Left lung (tissue), 10 donors: ENCODE measurements around the gene SH3BGRL. TPM values are rescaled to one million over a fixed set of nuclear protein-coding genes. Genes with fewer than 3 reads are reported as not detected.

Experiments
- ATAC-seq: fragments of 200-7000 bp; cut with Tn5 transposase; one replicate; pipeline ENCODE4 v1.9.1; 2020; ENCODE audit warnings: moderate library complexity
- DNase-seq, 4 donors: peaks; one replicate each; pipeline ENCODE4 v3.0.0-alpha.2; 2013 to 2020
- H3K27ac ChIP-seq, 2 donors: fragments of 200-600 bp; sonication (generic) in 1 of 2; one replicate each; pipeline versions ENCODE4 v1.5.0 to v1.8.0; 2020 to 2021
- H3K27me3 ChIP-seq, 2 donors: fragments of 200-600 bp; sonication (generic) in 1 of 2; one replicate each; pipeline versions ENCODE4 v1.5.0 to v1.8.0; 2020 to 2021
- H3K36me3 ChIP-seq, 2 donors: fragments of 200-600 bp; sonication (generic) in 1 of 2; one replicate each; pipeline versions ENCODE4 v1.5.0 to v1.8.0; 2020 to 2021
- H3K4me1 ChIP-seq, 2 donors: fragments of 200-600 bp; one replicate each; pipeline ENCODE4 v1.8.0; 2021
- H3K4me3 ChIP-seq, 2 donors: fragments of 200-600 bp; sonication (generic) in 1 of 2; one replicate each; pipeline versions ENCODE4 v1.5.0 to v1.8.0; 2020 to 2021; ENCODE audit warnings: mild to moderate bottlenecking in 1 of 2
- H3K9me3 ChIP-seq, 2 donors: fragments of 200-600 bp; sonication (generic) in 1 of 2; one replicate each; pipeline versions ENCODE4 v1.5.0 to v1.8.0; 2020 to 2021
- intact Hi-C, 2 donors: fragments of 100-400 bp; cut with DNase I; formaldehyde crosslinking; loops; one replicate each; pipeline versions ENCODE4 v1.11.2 to v1.14.2; 2022
- polyA plus RNA-seq, 6 donors: library from polyadenylated mRNA; unstranded; fragments of 120-200 nt; gene quantifications; one replicate each; pipeline ENCODE4 v1.2.1, GENCODE V29; 2013; ENCODE audit not compliant: insufficient read length in 6 of 6
- total RNA-seq, 2 donors: library from RNA; stranded (reverse); fragmentation: NEBNext Ultra II Directional; extraction: Animal tissue kit (Norgen Biotek cat#: 25700); gene quantifications; one replicate each; pipeline ENCODE4 v1.2.1, GENCODE V29; 2021
- TF ChIP-seq, protein P1 (sequence below), 2 donors: fragments of 200-600 bp; sonication (generic) in 1 of 2; IDR thresholded peaks; one replicate each; pipeline versions ENCODE4 v1.5.0 to v1.8.0; 2021; ENCODE audit warnings: antibody characterized with exemption in 2 of 2
- donor health status: DM: no; HTN: yes; CAD: no.
- donor health status: DM: no; HTN: no; CAD: no.

SH3BGRL gene
- total and polyA plus RNA-seq, 8 donors = 110 to 240 (median 208) TPM

DNA sequence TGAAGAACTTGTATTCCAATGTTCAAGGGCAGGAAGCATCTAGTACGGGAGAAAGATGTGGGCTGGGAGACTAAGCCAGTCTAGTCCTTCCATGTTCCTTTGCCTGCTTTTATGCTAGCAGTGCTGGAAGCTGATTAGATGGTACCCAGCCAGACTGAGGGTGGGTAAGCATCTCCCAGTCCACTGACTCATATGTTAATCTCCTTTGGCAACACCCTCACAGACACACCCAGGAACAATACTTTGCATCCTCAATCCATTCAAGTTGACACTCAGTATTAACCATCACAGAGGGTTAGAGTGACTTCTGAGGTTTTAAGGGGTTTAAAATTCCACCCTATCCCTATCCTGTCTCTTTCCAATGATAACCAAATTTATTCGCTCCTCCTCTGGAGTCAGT lies 6.6 kb upstream of the SH3BGRL start:
- intact Hi-C loops = no loop called here
- Histone ChIP-seq H3K36me3 (no peaks in the 10 kb centered on the region), H3K4me1 (no peaks in the 10 kb centered on the region), H3K27ac (no peak overlapping the region), H3K27me3 (no peaks in the 10 kb centered on the region), H3K9me3 (no peaks in the 10 kb centered on the region), H3K4me3 (no peak overlapping the region)
- TF ChIP-seq, protein P1, sequence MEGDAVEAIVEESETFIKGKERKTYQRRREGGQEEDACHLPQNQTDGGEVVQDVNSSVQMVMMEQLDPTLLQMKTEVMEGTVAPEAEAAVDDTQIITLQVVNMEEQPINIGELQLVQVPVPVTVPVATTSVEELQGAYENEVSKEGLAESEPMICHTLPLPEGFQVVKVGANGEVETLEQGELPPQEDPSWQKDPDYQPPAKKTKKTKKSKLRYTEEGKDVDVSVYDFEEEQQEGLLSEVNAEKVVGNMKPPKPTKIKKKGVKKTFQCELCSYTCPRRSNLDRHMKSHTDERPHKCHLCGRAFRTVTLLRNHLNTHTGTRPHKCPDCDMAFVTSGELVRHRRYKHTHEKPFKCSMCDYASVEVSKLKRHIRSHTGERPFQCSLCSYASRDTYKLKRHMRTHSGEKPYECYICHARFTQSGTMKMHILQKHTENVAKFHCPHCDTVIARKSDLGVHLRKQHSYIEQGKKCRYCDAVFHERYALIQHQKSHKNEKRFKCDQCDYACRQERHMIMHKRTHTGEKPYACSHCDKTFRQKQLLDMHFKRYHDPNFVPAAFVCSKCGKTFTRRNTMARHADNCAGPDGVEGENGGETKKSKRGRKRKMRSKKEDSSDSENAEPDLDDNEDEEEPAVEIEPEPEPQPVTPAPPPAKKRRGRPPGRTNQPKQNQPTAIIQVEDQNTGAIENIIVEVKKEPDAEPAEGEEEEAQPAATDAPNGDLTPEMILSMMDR (IDR thresholded peaks at IDR 0.05) = no peak
- ATAC-seq (no peak), DNase-seq (no peak)

DNA sequence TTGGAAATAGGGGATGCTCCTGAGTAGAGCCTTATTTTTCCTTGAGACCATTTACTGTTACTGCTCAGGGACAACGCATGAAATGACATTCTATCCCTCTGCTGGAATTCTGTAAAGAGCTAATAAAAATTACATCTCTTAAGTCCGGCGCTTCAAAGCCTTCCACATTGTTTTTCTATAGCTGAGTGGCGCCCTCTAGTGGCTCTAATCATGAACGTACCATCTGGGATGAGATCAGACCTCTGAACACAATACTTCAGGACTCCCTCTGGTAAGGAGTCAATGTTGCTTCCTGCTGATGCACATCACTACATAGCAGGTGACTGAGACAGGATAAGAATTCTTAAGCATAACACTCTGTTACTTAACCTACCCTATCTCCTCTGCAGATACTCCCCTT lies 6.2 kb upstream of the SH3BGRL start:
- H3K4me1 ChIP-seq = no peaks in the 10 kb centered on the region
- peak; percentile 90 for ATAC-seq
- intact Hi-C loops = no loop called here
- H3K36me3 ChIP-seq = no peaks in the 10 kb centered on the region
- no peaks in the 10 kb centered on the region for H3K9me3 ChIP-seq
- no peak overlapping the region for H3K4me3 ChIP-seq
- no peak overlapping the region for H3K27ac ChIP-seq
- peak in 2 of 4 donors; percentile 7 to 29 for DNase-seq
- H3K27me3 ChIP-seq = no peaks in the 10 kb centered on the region
- TF ChIP-seq, protein P1 (IDR thresholded peaks at IDR 0.05) = peak; percentile 53 to 67

- Histone ChIP-seq H3K9me3 (no peaks in the 10 kb centered on the region), H3K4me3 (peak overlapping the region; percentile 30 to 52), H3K4me1 (peaks cover 3 to 9% of the 10 kb centered on the region in 2 donors), H3K27ac (peak overlapping the region; percentile 82 to 90), H3K27me3 (no peaks in the 10 kb centered on the region), H3K36me3 (no peaks in the 10 kb centered on the region)
- ATAC-seq (no peak), DNase-seq (peak in 1 of 4 donors; percentile 4)
- intact Hi-C loops = no loop called here
- TF ChIP-seq, protein P1 (IDR thresholded peaks at IDR 0.05) = no peak
These were observed 831 bp upstream of the SH3BGRL start for GRCh38 chrX:81201071-81201470.

GRCh38 chrX:81202456-81202819 lies 536 bp downstream of the SH3BGRL start:
- ATAC-seq = peak; percentile 45

GRCh38 chrX:81202943-81203342 lies 1.0 kb downstream of the SH3BGRL start:
- ATAC-seq (peak; percentile 5), DNase-seq (no peak)
- intact Hi-C loops = no loop called here
- TF ChIP-seq, protein P1 (IDR thresholded peaks at IDR 0.05) = no peak
- Histone ChIP-seq H3K27ac (peak overlapping the region; percentile 82 to 90), H3K9me3 (no peaks in the 10 kb centered on the region), H3K4me1 (peaks cover 3 to 9% of the 10 kb centered on the region in 2 donors), H3K36me3 (no peaks in the 10 kb centered on the region), H3K27me3 (no peaks in the 10 kb centered on the region), H3K4me3 (peak overlapping the region; percentile 30 to 52)

More at GRCh38 chrX:81202456-81202819, 536 bp downstream of the SH3BGRL start:
- Histone ChIP-seq H3K27me3 (no peaks in the 10 kb centered on the region), H3K4me3 (peak overlapping the region; percentile 30 to 52), H3K4me1 (peaks cover 3 to 9% of the 10 kb centered on the region in 2 donors), H3K36me3 (no peaks in the 10 kb centered on the region), H3K9me3 (no peaks in the 10 kb centered on the region), H3K27ac (peak overlapping the region; percentile 82 to 90)
- TF ChIP-seq, protein P1 (IDR thresholded peaks at IDR 0.05) = no peak
- intact Hi-C loops = no loop called here
- DNase-seq = peak in 2 of 4 donors; percentile 20 to 38
